ENCODE measurements around the gene RAD50.

- no peak for TF ChIP-seq CTCF (IDR thresholded peaks at IDR 0.05; ENCODE audit: insufficient read depth, low read length, poor library complexity, severe bottlenecking)
- no peak for TF ChIP-seq EZH2phosphoT487 (conservative IDR thresholded peaks at IDR 0.05; ENCODE audit: low read length)
Measured at GRCh38 chr5:132637241-132637640, 80.5 kb downstream of the RAD50 start.

All from SU-DHL-6 (cell line).